Mucosa of descending colon (tissue), 3 donors: ENCODE measurements around the gene SLC9A6. TPM values are rescaled to one million over a fixed set of nuclear protein-coding genes. Genes with fewer than 3 reads are reported as not detected.

ENCODE experiments used
- ATAC-seq: fragments of 200-7000 bp; cut with Tn5 transposase; one replicate; pipeline ENCODE4 v1.9.1; 2020; ENCODE audit warnings: mild to moderate bottlenecking, moderate library complexity
- DNase-seq, 3 donors: peaks; one replicate each; pipeline ENCODE4 v3.0.0-alpha.2; 2020
- H3K36me3 ChIP-seq: fragments of 200-600 bp; one replicate; pipeline ENCODE4 v1.8.0; 2021; ENCODE audit warnings: low read depth, mild to moderate bottlenecking
- H3K4me1 ChIP-seq: fragments of 200-600 bp; one replicate; pipeline ENCODE4 v1.8.0; 2021; ENCODE audit warnings: low read depth, mild to moderate bottlenecking
- H3K4me3 ChIP-seq: fragments of 200-600 bp; one replicate; pipeline ENCODE4 v1.8.0; 2021; ENCODE audit warnings: mild to moderate bottlenecking
- H3K9me3 ChIP-seq: fragments of 200-600 bp; one replicate; pipeline ENCODE4 v1.8.0; 2021; ENCODE audit warnings: mild to moderate bottlenecking
- CTCF ChIP-seq: fragments of 200-600 bp; IDR thresholded peaks from one replicate; pipeline ENCODE4 v1.8.0; 2022; ENCODE audit warnings: antibody characterized with exemption, mild to moderate bottlenecking
- intact Hi-C, 2 donors: fragments of 100-400 bp; cut with DNase I in 1 of 2; cut with micrococcal nuclease in 1 of 2; formaldehyde crosslinking; loops; one replicate each; pipeline versions ENCODE4 v1.11.0 to v1.11.1; 2022; cut with DNase I, micrococcal nuclease
- long read RNA-seq, 2 donors: library from polyadenylated mRNA; unstranded; transcript quantifications; one replicate each; pipeline ENCODE4 v2.0.0, GENCODE V29; 2019 to 2021
- total RNA-seq, 3 donors: library from RNA; stranded (reverse); fragmentation: NEBNext Ultra II Directional in 2 of 3; extraction: Animal tissue kit (Norgen Biotek cat#: 25700) in 2 of 3; gene quantifications; one replicate each; pipeline versions ENCODE4 v1.2.1 to v1.2.4, GENCODE V29; 2021 to 2023
- donor health status: DM: no; HTN: no; CAD: no; lungs with moderate emphysema.
- donor health status: DM: no; HTN: no; CAD: no.
- donor health status: DM: no; HTN: yes; CAD: no.

SLC9A6 gene
- 10 to 100 TPM; 12.6 to 17.3 (median 13.1) TPM for total RNA-seq
- long read RNA-seq, donor 1, full-length matches to known transcripts: 9 of 17 reads
- long read RNA-seq, donor 1, partial matches to known transcripts: 2 of 17 reads
- long read RNA-seq, donor 1, other reads (novel, unspliced or antisense): 6 of 17 reads
- long read RNA-seq, donor 2, partial matches to known transcripts: 1 of 1 reads
- long read RNA-seq, donor 2, other reads (novel, unspliced or antisense): 0 of 1 reads

GRCh38 chrX:135985157-135985972, at the start of gene SLC9A6:
Gene SLC9A6, plus strand, starts transcription at chrX:135985435. Its CDS starts 224 bp downstream, at chrX:135985659.
- H3K4me3 ChIP-seq: peak within 1 kb of the TSS; percentile 40
- H3K4me1 ChIP-seq: no peaks in the 10 kb centered on the region
- no peak for TF ChIP-seq CTCF
- intact Hi-C loops: no loop called here
- H3K9me3 ChIP-seq: no peaks in the 10 kb centered on the region
- DNase-seq (peak; percentile 79 to 85 (median 83)), ATAC-seq (peak; percentile 98)
- no peaks in the 10 kb centered on the region for H3K36me3 ChIP-seq

GRCh38 chrX:135944486-135944885, 40.7 kb upstream of the SLC9A6 start:
- H3K4me3 ChIP-seq: no peak overlapping the region
- DNase-seq: no peak

GRCh38 chrX:135951291-135951690, 33.9 kb upstream of the SLC9A6 start:
- H3K36me3 ChIP-seq: no peaks in the 10 kb centered on the region
- no peak overlapping the region for H3K4me3 ChIP-seq
- ATAC-seq (no peak), DNase-seq (no peak)
- H3K9me3 ChIP-seq: no peaks in the 10 kb centered on the region
- TF ChIP-seq CTCF: no peak
- intact Hi-C loops: no loop called here
- no peaks in the 10 kb centered on the region for H3K4me1 ChIP-seq

More at GRCh38 chrX:135944486-135944885, 40.7 kb upstream of the SLC9A6 start:
- intact Hi-C loops: no loop called here
- Histone ChIP-seq H3K36me3 (no peaks in the 10 kb centered on the region), H3K9me3 (no peaks in the 10 kb centered on the region), H3K4me1 (no peaks in the 10 kb centered on the region)
- no peak for TF ChIP-seq CTCF
- ATAC-seq: no peak

DNA sequence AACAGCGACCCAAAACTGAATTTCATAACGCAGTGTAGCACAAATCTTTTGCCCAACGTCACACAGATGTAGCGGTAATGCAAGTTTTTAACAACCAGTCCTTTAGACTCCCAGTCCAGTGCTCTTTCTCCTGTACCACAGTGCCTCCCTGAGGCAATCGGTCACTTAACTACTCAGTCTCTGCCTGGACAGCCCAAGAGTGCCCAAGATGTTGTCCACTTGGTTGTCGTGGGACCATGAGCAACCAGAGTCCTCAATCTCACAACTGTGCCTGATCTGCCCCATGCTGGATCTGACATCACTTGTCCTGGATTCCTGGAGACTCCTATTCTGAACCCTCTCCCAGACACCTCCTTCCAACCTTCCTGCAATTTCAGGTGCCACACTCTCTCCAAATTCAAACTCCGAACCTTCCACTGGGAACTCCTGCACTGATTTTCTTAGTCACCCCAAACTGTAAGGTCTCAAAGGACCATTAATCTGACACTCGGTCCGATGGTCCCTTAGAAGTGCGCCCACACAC, 12.1 kb upstream of the SLC9A6 start:
- no peak for TF ChIP-seq CTCF
- intact Hi-C loops: no loop called here

GRCh38 chrX:135973548-135974278, 11.5 kb upstream of the SLC9A6 start, which contains the start of gene MMGT1:
Gene MMGT1, minus strand, starts transcription at chrX:135973988. Its CDS starts 313 bp downstream, at chrX:135973675.
- Histone ChIP-seq H3K9me3 (no peaks in the 10 kb centered on the region), H3K4me3 (peak within 1 kb of the TSS; percentile 67), H3K4me1 (peaks cover 4% of the 10 kb centered on the region), H3K36me3 (no peaks in the 10 kb centered on the region)
- intact Hi-C loops: no loop called here
- ATAC-seq (peak; percentile 88), DNase-seq (peak; percentile 86 to 92 (median 87))
- TF ChIP-seq CTCF: no peak

More for the DNA sequence above, 12.1 kb upstream of the SLC9A6 start:
- peak in 1 of 3 donors; percentile 24 for DNase-seq
- peak; percentile 55 for ATAC-seq
- Histone ChIP-seq H3K4me3 (peak overlapping the region; percentile 67), H3K9me3 (no peaks in the 10 kb centered on the region), H3K36me3 (no peaks in the 10 kb centered on the region), H3K4me1 (peaks cover 4% of the 10 kb centered on the region)
